ENCODE data around the gene PPM1H.

- TF ChIP-seq CTCF (IDR thresholded peaks at IDR 0.05; ENCODE audit: low read length) (no peak), EZH2 (IDR thresholded peaks at IDR 0.05; ENCODE audit: borderline replicate concordance, low read length) (no peak)
These were observed 20.3 kb downstream of the PPM1H start for GRCh38 chr12:62914443-62915203.

Data from OCI-LY1 (cell line).